ENCODE results near the gene PCBP3. TPM values are rescaled to one million over a fixed set of nuclear protein-coding genes. Genes with fewer than 3 reads are reported as not detected.

PCBP3 gene
- total RNA-seq, 1 experiment from 2014 or later, result 1.4 TPM

- intact Hi-C loops (cut with micrococcal nuclease; ENCODE audit: unreplicated experiment), result no loop called here
- no peaks in the 10 kb centered on the region for H3K36me3 Mint-ChIP-seq (ENCODE audit: insufficient read depth, unreplicated experiment)
- CTCF ChIA-PET, result no interaction called here
- peaks cover 36% of the 10 kb centered on the region for H3K27me3 Mint-ChIP-seq (ENCODE audit: unreplicated experiment)
- no peaks in the 10 kb centered on the region for H3K4me1 Mint-ChIP-seq (ENCODE audit: low read depth, unreplicated experiment)
- H3K4me3 Mint-ChIP-seq (ENCODE audit: low read depth, unreplicated experiment), result no peak overlapping the region
- H3K27ac Mint-ChIP-seq (ENCODE audit: unreplicated experiment), result no peak overlapping the region
- no TSS peak for BruUV-seq (replicated peaks)
- H3K9me3 Mint-ChIP-seq (ENCODE audit: low read depth, unreplicated experiment), result no peaks in the 10 kb centered on the region
- TF ChIP-seq CTCF (IDR thresholded peaks at IDR 0.05; ENCODE audit: unreplicated experiment), result no peak
- no peak for DNase-seq
These were observed 105.1 kb downstream of the PCBP3 start for GRCh38 chr21:45748593-45748992.

- no TSS peak for BruUV-seq (replicated peaks)
- CTCF ChIA-PET, result no interaction called here
These were observed 106.4 kb downstream of the PCBP3 start for GRCh38 chr21:45749974-45750373.

GRCh38 chr21:45750936-45751335 lies 107.4 kb downstream of the PCBP3 start:
- CTCF ChIA-PET, result no interaction called here
- Mint-ChIP-seq H3K27ac (ENCODE audit: unreplicated experiment) (no peak overlapping the region), H3K27me3 (ENCODE audit: unreplicated experiment) (peaks cover 36% of the 10 kb centered on the region), H3K36me3 (ENCODE audit: insufficient read depth, unreplicated experiment) (no peaks in the 10 kb centered on the region), H3K4me1 (ENCODE audit: low read depth, unreplicated experiment) (no peaks in the 10 kb centered on the region), H3K4me3 (ENCODE audit: low read depth, unreplicated experiment) (no peak overlapping the region), H3K9me3 (ENCODE audit: low read depth, unreplicated experiment) (no peaks in the 10 kb centered on the region)
- no peak for TF ChIP-seq CTCF (IDR thresholded peaks at IDR 0.05; ENCODE audit: unreplicated experiment)
- no peak for DNase-seq
- no TSS peak for BruUV-seq (replicated peaks)
- intact Hi-C loops (cut with micrococcal nuclease; ENCODE audit: unreplicated experiment), result no loop called here

More at GRCh38 chr21:45749974-45750373, 106.4 kb downstream of the PCBP3 start:
- Mint-ChIP-seq H3K36me3 (ENCODE audit: insufficient read depth, unreplicated experiment) (no peaks in the 10 kb centered on the region), H3K27me3 (ENCODE audit: unreplicated experiment) (peaks cover 36% of the 10 kb centered on the region), H3K27ac (ENCODE audit: unreplicated experiment) (no peak overlapping the region), H3K4me3 (ENCODE audit: low read depth, unreplicated experiment) (no peak overlapping the region), H3K4me1 (ENCODE audit: low read depth, unreplicated experiment) (no peaks in the 10 kb centered on the region), H3K9me3 (ENCODE audit: low read depth, unreplicated experiment) (no peaks in the 10 kb centered on the region)
- intact Hi-C loops (cut with micrococcal nuclease; ENCODE audit: unreplicated experiment), result no loop called here
- TF ChIP-seq CTCF (IDR thresholded peaks at IDR 0.05; ENCODE audit: unreplicated experiment), result no peak
- DNase-seq, result no peak

- H3K27ac Mint-ChIP-seq (ENCODE audit: unreplicated experiment), result no peak overlapping the region
- H3K36me3 Mint-ChIP-seq (ENCODE audit: insufficient read depth, unreplicated experiment), result no peaks in the 10 kb centered on the region
- no peaks in the 10 kb centered on the region for H3K4me1 Mint-ChIP-seq (ENCODE audit: low read depth, unreplicated experiment)
- DNase-seq, result no peak
- no peak for TF ChIP-seq CTCF (IDR thresholded peaks at IDR 0.05; ENCODE audit: unreplicated experiment)
- intact Hi-C loops (cut with micrococcal nuclease; ENCODE audit: unreplicated experiment), result no loop called here
- H3K9me3 Mint-ChIP-seq (ENCODE audit: low read depth, unreplicated experiment), result peaks cover 2% of the 10 kb centered on the region
- no peak overlapping the region for H3K4me3 Mint-ChIP-seq (ENCODE audit: low read depth, unreplicated experiment)
- no TSS peak for BruUV-seq (replicated peaks)
- CTCF ChIA-PET, result no interaction called here
- peaks cover 32% of the 10 kb centered on the region for H3K27me3 Mint-ChIP-seq (ENCODE audit: unreplicated experiment)
These were observed 109.9 kb downstream of the PCBP3 start for GRCh38 chr21:45753445-45753844.
